ENCODE measurements around the gene SUFU. TPM values are rescaled to one million over a fixed set of nuclear protein-coding genes. Genes with fewer than 3 reads are reported as not detected.

SUFU gene
- total RNA-seq, 4 donors from 2014 or later = 5.0 to 8.9 (median 6.8) TPM

- no peaks in the 10 kb centered on the region for H3K9me3 ChIP-seq
- no peak overlapping the region for H3K27ac ChIP-seq
- no peak for TF ChIP-seq CTCF (IDR thresholded peaks at IDR 0.05)
- no peak for TF ChIP-seq POLR2A (IDR thresholded peaks at IDR 0.05)
- intact Hi-C loops (cut with DNase I) = no loop called here
- H3K36me3 ChIP-seq = no peaks in the 10 kb centered on the region
- no peak for DNase-seq
- no peaks in the 10 kb centered on the region for H3K4me1 ChIP-seq
- H3K27me3 ChIP-seq = no peaks in the 10 kb centered on the region
- H3K4me3 ChIP-seq = no peak overlapping the region
- WGBS, 2 donors = 83% methylated on average over 18 to 22 of the region's 27 CpGs
These were observed 30.1 kb upstream of the SUFU start for GRCh38 chr10:102473445-102474331.

GRCh38 chr10:102475451-102476040, 28.2 kb upstream of the SUFU start:
- Histone ChIP-seq H3K9me3 (no peaks in the 10 kb centered on the region), H3K4me3 (no peak overlapping the region), H3K27me3 (no peaks in the 10 kb centered on the region), H3K27ac (no peak overlapping the region), H3K36me3 (peaks cover 2 to 16% (median 14%) of the 10 kb centered on the region in 3 donors), H3K4me1 (no peaks in the 10 kb centered on the region)
- TF ChIP-seq POLR2A (IDR thresholded peaks at IDR 0.05) (no peak), CTCF (IDR thresholded peaks at IDR 0.05) (no peak)
- 88 to 97% methylated on average over 4 to 7 of the region's 9 CpGs for WGBS, 2 donors
- no peak for DNase-seq
- intact Hi-C loops (cut with DNase I) = no loop called here

- no peak for DNase-seq
- intact Hi-C loops (cut with DNase I) = no loop called here
- no peaks in the 10 kb centered on the region for H3K9me3 ChIP-seq
- H3K4me3 ChIP-seq = no peak overlapping the region
- WGBS, 2 donors = 55 to 66% methylated on average over 5 to 6 of the region's 9 CpGs
- H3K36me3 ChIP-seq = peaks cover 13 to 26% (median 24%) of the 10 kb centered on the region in 3 donors
- H3K4me1 ChIP-seq = no peaks in the 10 kb centered on the region
- peak overlapping the region in 1 of 4 donors; percentile 21 for H3K27ac ChIP-seq
- H3K27me3 ChIP-seq = no peaks in the 10 kb centered on the region
- TF ChIP-seq POLR2A (IDR thresholded peaks at IDR 0.05) (no peak), CTCF (IDR thresholded peaks at IDR 0.05) (no peak)
These were observed 27.2 kb upstream of the SUFU start for GRCh38 chr10:102476466-102477141.

GRCh38 chr10:102479651-102480050, 24.1 kb upstream of the SUFU start:
- no peaks in the 10 kb centered on the region for H3K4me1 ChIP-seq
- no peaks in the 10 kb centered on the region for H3K27me3 ChIP-seq
- peak overlapping the region in 1 of 4 donors; percentile 26 for H3K27ac ChIP-seq
- intact Hi-C loops (cut with DNase I) = no loop called here
- no peak for DNase-seq
- no peaks in the 10 kb centered on the region for H3K9me3 ChIP-seq
- no peak for TF ChIP-seq POLR2A (IDR thresholded peaks at IDR 0.05)
- no peak for TF ChIP-seq CTCF (IDR thresholded peaks at IDR 0.05)
- peaks cover 28 to 57% (median 55%) of the 10 kb centered on the region in 3 donors for H3K36me3 ChIP-seq
- no peak overlapping the region for H3K4me3 ChIP-seq

- intact Hi-C loops (cut with DNase I) = no loop called here
- H3K27me3 ChIP-seq = no peaks in the 10 kb centered on the region
- peaks cover 36 to 64% (median 62%) of the 10 kb centered on the region in 3 donors for H3K36me3 ChIP-seq
- no peaks in the 10 kb centered on the region for H3K9me3 ChIP-seq
- DNase-seq = no peak
- H3K27ac ChIP-seq = no peak overlapping the region
- no peaks in the 10 kb centered on the region for H3K4me1 ChIP-seq
- TF ChIP-seq POLR2A (IDR thresholded peaks at IDR 0.05) (no peak), CTCF (IDR thresholded peaks at IDR 0.05) (no peak)
- 80 to 87% methylated on average over 3 to 5 of the region's 9 CpGs for WGBS, 2 donors
- no peak overlapping the region for H3K4me3 ChIP-seq
These were observed 23.4 kb upstream of the SUFU start for GRCh38 chr10:102480396-102480795.

All from esophagus squamous epithelium (tissue), 5 donors.